Nephron progenitor cell (in vitro differentiated cells): ENCODE data around the gene GDPD5.
A peak's percentile ranks its signal among the peaks of the same experiment; 100 is the strongest.

Experiments used
- DNase-seq: peaks from one replicate; pipeline ENCODE4 v3.0.0; 2021
- H3K27ac Mint-ChIP-seq: 2 replicates; pipeline ENCODE4 v1.8.0; 2021; ENCODE audit warnings: mild to moderate bottlenecking, moderate library complexity, mixed read lengths
- H3K27me3 Mint-ChIP-seq: 2 replicates; pipeline ENCODE4 v1.8.0; 2021; ENCODE audit warnings: mild to moderate bottlenecking, low read depth, mixed read lengths; ENCODE audit not compliant: poor library complexity
- H3K36me3 Mint-ChIP-seq: 2 replicates; pipeline ENCODE4 v1.8.0; 2021; ENCODE audit warnings: low read depth, mixed read lengths
- H3K4me1 Mint-ChIP-seq: 2 replicates; pipeline ENCODE4 v1.8.0; 2021; ENCODE audit warnings: mixed read lengths
- H3K4me3 Mint-ChIP-seq: 2 replicates; pipeline ENCODE4 v1.8.0; 2021; ENCODE audit warnings: mild to moderate bottlenecking, moderate library complexity, mixed read lengths
- H3K9me3 Mint-ChIP-seq: 2 replicates; pipeline ENCODE4 v1.8.0; 2021; ENCODE audit warnings: mild to moderate bottlenecking, moderate library complexity, mixed read lengths
- CTCF ChIP-seq: fragments of 200-600 bp; sonication (generic); IDR thresholded peaks from 2 replicates; pipeline ENCODE4 v1.5.0; 2021; ENCODE audit warnings: antibody characterized with exemption

The GDPD5 gene

GRCh38 chr11:75492181-75492820 lies 33.4 kb downstream of the GDPD5 start:
- no peaks in the 10 kb centered on the region for H3K9me3 Mint-ChIP-seq
- H3K4me3 Mint-ChIP-seq: no peak overlapping the region
- H3K27ac Mint-ChIP-seq: no peak overlapping the region
- H3K27me3 Mint-ChIP-seq: peaks cover 3% of the 10 kb centered on the region
- peaks cover 45% of the 10 kb centered on the region for H3K4me1 Mint-ChIP-seq
- TF ChIP-seq CTCF: no peak
- no peak for DNase-seq
- no peaks in the 10 kb centered on the region for H3K36me3 Mint-ChIP-seq

- no peaks in the 10 kb centered on the region for H3K9me3 Mint-ChIP-seq
- peaks cover 49% of the 10 kb centered on the region for H3K4me1 Mint-ChIP-seq
- no peaks in the 10 kb centered on the region for H3K36me3 Mint-ChIP-seq
- H3K27ac Mint-ChIP-seq: no peak overlapping the region
- no peak for TF ChIP-seq CTCF
- no peak overlapping the region for H3K4me3 Mint-ChIP-seq
- peaks cover 6% of the 10 kb centered on the region for H3K27me3 Mint-ChIP-seq
- DNase-seq: no peak
Observed at GRCh38 chr11:75491465-75491864, 34.3 kb downstream of the GDPD5 start.

- peaks cover 40% of the 10 kb centered on the region for H3K4me1 Mint-ChIP-seq
- no peaks in the 10 kb centered on the region for H3K36me3 Mint-ChIP-seq
Observed at GRCh38 chr11:75490221-75491181, 35.2 kb downstream of the GDPD5 start.

GRCh38 chr11:75487365-75487764 lies 38.4 kb downstream of the GDPD5 start:
- DNase-seq: no peak
- H3K4me3 Mint-ChIP-seq: no peak overlapping the region
- no peak overlapping the region for H3K27ac Mint-ChIP-seq
- no peak for TF ChIP-seq CTCF
- H3K4me1 Mint-ChIP-seq: peaks cover 43% of the 10 kb centered on the region
- no peaks in the 10 kb centered on the region for H3K36me3 Mint-ChIP-seq
- H3K27me3 Mint-ChIP-seq: peaks cover 19% of the 10 kb centered on the region
- no peaks in the 10 kb centered on the region for H3K9me3 Mint-ChIP-seq

More at GRCh38 chr11:75490221-75491181, 35.2 kb downstream of the GDPD5 start:
- H3K27me3 Mint-ChIP-seq: peaks cover 7% of the 10 kb centered on the region
- DNase-seq: no peak
- TF ChIP-seq CTCF: no peak
- peak overlapping the region; percentile 8 for H3K27ac Mint-ChIP-seq
- no peaks in the 10 kb centered on the region for H3K9me3 Mint-ChIP-seq
- H3K4me3 Mint-ChIP-seq: no peak overlapping the region

- no peak for DNase-seq
- no peaks in the 10 kb centered on the region for H3K36me3 Mint-ChIP-seq
- no peak for TF ChIP-seq CTCF
- peaks cover 19% of the 10 kb centered on the region for H3K27me3 Mint-ChIP-seq
- H3K4me1 Mint-ChIP-seq: peaks cover 46% of the 10 kb centered on the region
- no peak overlapping the region for H3K4me3 Mint-ChIP-seq
- no peak overlapping the region for H3K27ac Mint-ChIP-seq
- no peaks in the 10 kb centered on the region for H3K9me3 Mint-ChIP-seq
Observed at GRCh38 chr11:75485742-75486141, 40.0 kb downstream of the GDPD5 start.
